Skeletal muscle tissue (tissue), 4 donors: ENCODE results near the gene TGFA. TPM values are rescaled to one million over a fixed set of nuclear protein-coding genes. Genes with fewer than 3 reads are reported as not detected.

Experiments used
- H3K27ac ChIP-seq: one replicate; pipeline ENCODE4 v1.7.0; 2013; ENCODE audit warnings: mild to moderate bottlenecking, low read depth, low read length, inconsistent platforms
- H3K27me3 ChIP-seq, 3 donors: one replicate each; pipeline ENCODE4 v1.7.0; 2013; ENCODE audit warnings: low read length in 3 of 3; ENCODE audit not compliant: control insufficient read depth in 3 of 3, insufficient read depth in 3 of 3
- H3K36me3 ChIP-seq, 3 donors: one replicate each; pipeline ENCODE4 v1.7.0; 2013; ENCODE audit warnings: low read length in 3 of 3; ENCODE audit not compliant: control insufficient read depth in 3 of 3, insufficient read depth in 3 of 3
- H3K4me1 ChIP-seq, 3 donors: one replicate each; pipeline ENCODE4 v1.7.0; 2013; ENCODE audit warnings: low read length in 3 of 3, mild to moderate bottlenecking in 3 of 3; ENCODE audit not compliant: control insufficient read depth in 3 of 3, insufficient read depth in 3 of 3
- H3K4me3 ChIP-seq, 3 donors: one replicate each; pipeline ENCODE4 v1.7.0; 2013; ENCODE audit warnings: low read length in 3 of 3
- H3K9ac ChIP-seq, 3 donors: one replicate each; pipeline ENCODE4 v1.7.0; 2013; ENCODE audit warnings: low read length in 3 of 3, mild to moderate bottlenecking in 3 of 3, moderate library complexity in 2 of 3, low read depth in 1 of 3
- H3K9me3 ChIP-seq, 3 donors: one replicate each; pipeline ENCODE4 v1.7.0; 2013; ENCODE audit warnings: low read length in 3 of 3; ENCODE audit not compliant: control insufficient read depth in 3 of 3
- total RNA-seq: library from RNA; depleted of rRNA; stranded (reverse); fragments of >200 nt; gene quantifications from one replicate; pipeline ENCODE4 v1.2.3, GENCODE V29; 2014
- donor health status: Osteomylitis.

TGFA gene
- total RNA-seq, 1 donor from 2014 or later = under 0.01 TPM

DNA sequence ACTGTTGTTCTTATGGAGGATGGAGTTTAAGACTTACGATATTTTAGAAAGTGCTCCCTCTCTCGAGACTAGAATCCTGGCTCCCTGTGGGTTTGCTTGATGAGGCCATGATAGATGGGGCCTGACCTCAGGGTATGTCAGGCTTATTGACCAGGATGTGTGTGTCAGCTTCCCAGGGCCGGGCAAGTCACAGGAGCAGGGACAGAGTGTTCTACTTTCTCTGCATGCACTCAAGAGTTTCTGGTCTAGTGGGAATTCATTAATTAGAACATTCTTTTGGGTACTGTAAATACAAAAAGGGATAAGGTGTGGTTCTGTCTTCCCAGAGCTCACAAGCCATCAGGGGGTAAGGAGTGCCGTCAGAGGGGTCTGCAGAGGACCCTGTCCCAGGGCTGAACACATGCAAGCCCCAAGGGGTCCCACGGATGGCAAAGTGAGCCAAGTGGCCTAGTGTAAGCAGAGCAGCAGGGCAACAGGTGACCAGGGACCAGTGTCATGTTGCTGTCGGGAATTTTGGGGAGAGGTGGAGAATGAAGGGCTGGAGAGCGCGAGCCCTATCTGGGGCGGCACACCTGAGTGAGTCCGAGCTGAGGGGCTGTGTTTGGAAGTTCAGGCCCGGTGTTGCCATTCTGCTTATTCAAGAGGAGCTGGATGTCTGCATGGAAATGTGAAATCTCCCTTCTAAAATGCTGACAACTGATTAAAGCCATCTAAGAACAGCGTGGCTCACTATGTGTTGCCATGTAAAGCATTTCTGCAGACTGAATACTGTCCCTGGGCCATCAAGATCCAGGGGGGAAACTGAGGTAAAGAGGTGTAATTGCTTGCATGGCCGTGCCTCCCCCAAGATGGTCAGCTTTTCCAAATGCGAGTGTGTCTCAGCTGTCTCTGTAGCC lies 91.4 kb downstream of the TGFA start:
- no peaks in the 10 kb centered on the region for H3K36me3 ChIP-seq
- H3K4me3 ChIP-seq = no peak overlapping the region
- H3K4me1 ChIP-seq = no peaks in the 10 kb centered on the region
- H3K9ac ChIP-seq = no peak overlapping the region
- no peak overlapping the region for H3K27ac ChIP-seq
- H3K27me3 ChIP-seq = peaks cover 5 to 16% (median 9%) of the 10 kb centered on the region in 3 donors
- no peaks in the 10 kb centered on the region for H3K9me3 ChIP-seq

DNA sequence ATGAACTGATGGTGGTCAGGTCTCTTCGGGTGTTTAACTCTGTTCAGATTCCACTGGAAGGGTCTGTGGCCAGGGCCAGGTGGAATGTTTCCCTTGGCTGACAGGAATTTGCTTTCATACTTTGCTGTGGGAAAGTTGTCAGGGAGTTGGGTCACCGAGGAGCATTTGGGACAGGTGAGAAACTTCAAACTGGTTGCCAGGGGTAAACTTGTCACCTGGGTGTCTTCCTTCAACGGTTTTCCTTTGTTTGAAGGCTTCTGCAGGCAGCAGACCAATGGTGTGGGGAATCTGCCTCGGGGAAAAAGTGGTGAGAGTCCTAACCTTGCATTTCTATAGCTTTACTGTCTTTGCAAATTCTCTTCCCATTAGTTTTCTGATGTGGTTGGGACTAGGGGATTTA lies 92.2 kb downstream of the TGFA start:
- H3K4me1 ChIP-seq = no peaks in the 10 kb centered on the region
- H3K4me3 ChIP-seq = no peak overlapping the region
- H3K9ac ChIP-seq = no peak overlapping the region
- H3K27me3 ChIP-seq = peaks cover 5 to 16% (median 9%) of the 10 kb centered on the region in 3 donors
- no peak overlapping the region for H3K27ac ChIP-seq
- no peaks in the 10 kb centered on the region for H3K36me3 ChIP-seq
- no peaks in the 10 kb centered on the region for H3K9me3 ChIP-seq

GRCh38 chr2:70460333-70460732 lies 93.3 kb downstream of the TGFA start:
- Histone ChIP-seq H3K9me3 (no peaks in the 10 kb centered on the region), H3K4me1 (no peaks in the 10 kb centered on the region), H3K27ac (no peak overlapping the region), H3K9ac (no peak overlapping the region), H3K27me3 (peaks cover 9 to 22% (median 14%) of the 10 kb centered on the region in 3 donors), H3K4me3 (no peak overlapping the region), H3K36me3 (no peaks in the 10 kb centered on the region)

- Histone ChIP-seq H3K4me1 (no peaks in the 10 kb centered on the region), H3K27ac (no peak overlapping the region), H3K4me3 (no peak overlapping the region), H3K9ac (no peak overlapping the region), H3K36me3 (no peaks in the 10 kb centered on the region), H3K9me3 (no peaks in the 10 kb centered on the region), H3K27me3 (peaks cover 9 to 22% (median 11%) of the 10 kb centered on the region in 3 donors)
These were observed 95.0 kb downstream of the TGFA start for GRCh38 chr2:70458661-70459060.

DNA sequence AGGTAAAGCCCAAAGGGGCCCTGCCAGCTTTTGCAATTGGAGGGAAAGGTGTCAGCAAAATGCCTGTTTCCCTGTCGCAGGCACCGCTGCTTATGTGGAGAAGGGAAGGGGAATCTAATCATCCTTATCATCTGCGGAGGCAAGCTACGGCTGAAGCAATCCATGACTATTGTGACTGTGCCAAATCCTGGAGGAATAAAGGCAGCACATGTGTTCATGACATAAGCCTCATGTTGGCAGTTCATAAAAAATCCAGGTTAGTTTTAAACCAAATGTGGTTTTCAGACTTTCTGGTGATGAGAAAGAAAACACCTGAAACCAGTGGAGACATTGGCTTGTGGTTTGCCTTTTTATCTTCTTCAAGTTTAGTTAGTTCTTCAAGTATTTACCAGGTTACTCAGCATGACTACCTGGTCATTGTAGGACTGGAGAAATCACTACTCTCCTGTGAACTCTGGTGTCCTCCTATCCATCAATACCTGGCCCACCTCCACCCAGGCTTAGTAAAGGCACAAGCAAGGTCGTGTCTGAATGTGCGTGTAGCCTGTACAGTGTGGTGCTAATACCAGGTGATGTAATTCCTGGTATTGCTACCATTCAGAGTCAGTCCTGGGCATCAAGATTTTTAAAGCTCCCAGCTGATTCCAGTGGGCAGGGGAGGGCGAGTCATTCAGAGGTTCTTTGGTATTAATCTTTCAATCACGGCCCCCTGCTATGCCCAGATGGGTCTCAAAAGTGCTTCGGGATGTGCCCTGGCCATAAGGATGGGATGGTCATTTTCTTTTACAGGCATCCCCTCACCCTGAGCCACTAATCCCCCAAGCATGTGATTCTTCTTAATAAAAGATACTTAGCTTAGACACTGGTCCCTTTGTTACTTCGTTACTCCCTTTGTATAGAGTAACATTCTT lies 96.8 kb downstream of the TGFA start:
- Histone ChIP-seq H3K4me3 (no peak overlapping the region), H3K27ac (no peak overlapping the region), H3K9me3 (no peaks in the 10 kb centered on the region), H3K4me1 (no peaks in the 10 kb centered on the region), H3K27me3 (peaks cover 8 to 15% (median 9%) of the 10 kb centered on the region in 3 donors), H3K36me3 (no peaks in the 10 kb centered on the region), H3K9ac (no peak overlapping the region)

DNA sequence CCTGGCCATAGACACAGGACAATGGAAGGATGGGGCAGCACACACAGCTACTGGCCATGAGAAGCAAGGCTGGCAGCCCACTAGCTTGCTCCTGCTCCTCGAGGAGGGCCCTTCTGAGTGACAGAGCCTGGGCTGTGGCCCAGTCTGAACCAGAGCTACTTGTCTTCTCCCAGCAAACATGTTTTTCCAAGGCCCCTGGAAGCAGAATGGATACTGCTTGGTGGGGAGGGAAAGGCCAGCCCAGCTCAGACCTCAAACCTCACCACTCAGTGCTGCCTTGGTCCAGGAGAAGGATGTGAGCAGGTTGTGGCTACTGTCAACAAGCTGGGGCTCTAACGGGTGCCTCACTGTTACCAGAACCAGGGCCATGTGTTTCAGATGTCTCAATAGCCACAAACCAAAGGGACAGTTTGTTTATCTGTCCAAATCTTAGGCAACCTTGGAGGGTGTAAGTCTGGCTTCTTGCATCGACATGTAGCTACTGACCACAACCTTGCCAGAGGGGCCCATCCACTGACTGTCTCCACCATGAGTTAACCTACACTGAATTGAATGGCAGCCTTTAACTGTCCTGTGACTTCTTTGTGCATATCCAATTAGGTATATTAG lies 98.6 kb downstream of the TGFA start:
- H3K36me3 ChIP-seq = no peaks in the 10 kb centered on the region
- H3K9ac ChIP-seq = no peak overlapping the region
- no peaks in the 10 kb centered on the region for H3K4me1 ChIP-seq
- H3K27ac ChIP-seq = no peak overlapping the region
- peaks cover 3 to 15% (median 8%) of the 10 kb centered on the region in 3 donors for H3K27me3 ChIP-seq
- no peaks in the 10 kb centered on the region for H3K9me3 ChIP-seq
- no peak overlapping the region for H3K4me3 ChIP-seq

- no peak overlapping the region for H3K9ac ChIP-seq
- no peak overlapping the region for H3K4me3 ChIP-seq
- H3K27me3 ChIP-seq = peaks cover 0 to 2% (median 1%) of the 10 kb centered on the region in 3 donors
- no peaks in the 10 kb centered on the region for H3K9me3 ChIP-seq
- no peak overlapping the region for H3K27ac ChIP-seq
- H3K36me3 ChIP-seq = no peaks in the 10 kb centered on the region
- no peaks in the 10 kb centered on the region for H3K4me1 ChIP-seq
These were observed 102.9 kb downstream of the TGFA start for GRCh38 chr2:70450641-70451250.

DNA sequence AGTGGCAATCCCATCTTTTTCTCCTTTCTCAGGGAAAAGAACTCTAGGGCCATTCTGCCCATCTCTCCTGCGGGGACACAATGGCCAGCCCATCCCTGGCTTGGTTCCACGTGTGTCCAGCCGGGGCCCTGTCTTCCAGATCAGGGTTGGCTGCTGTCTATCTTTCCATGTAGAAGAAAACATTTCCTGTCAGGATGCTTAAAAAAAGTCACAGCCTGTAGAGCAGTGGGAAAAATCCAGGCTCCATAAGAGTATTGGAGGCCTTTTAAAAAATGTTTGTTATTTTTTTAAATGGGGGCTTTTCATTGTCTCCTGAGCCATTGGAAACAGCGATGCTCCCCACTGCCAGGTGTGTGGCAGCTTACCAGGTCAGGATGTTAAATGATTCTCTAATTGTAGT lies 105.6 kb downstream of the TGFA start:
- H3K9me3 ChIP-seq = no peaks in the 10 kb centered on the region
- no peaks in the 10 kb centered on the region for H3K36me3 ChIP-seq
- H3K27ac ChIP-seq = no peak overlapping the region
- H3K4me3 ChIP-seq = no peak overlapping the region
- no peaks in the 10 kb centered on the region for H3K4me1 ChIP-seq
- no peak overlapping the region for H3K9ac ChIP-seq
- peaks cover 0 to 2% (median 0%) of the 10 kb centered on the region in 3 donors for H3K27me3 ChIP-seq

- no peak overlapping the region for H3K9ac ChIP-seq
- H3K4me1 ChIP-seq = no peaks in the 10 kb centered on the region
- no peak overlapping the region for H3K27ac ChIP-seq
- H3K27me3 ChIP-seq = peaks cover 0 to 2% (median 0%) of the 10 kb centered on the region in 3 donors
- no peaks in the 10 kb centered on the region for H3K36me3 ChIP-seq
- no peak overlapping the region for H3K4me3 ChIP-seq
- H3K9me3 ChIP-seq = no peaks in the 10 kb centered on the region
These were observed 109.9 kb downstream of the TGFA start for GRCh38 chr2:70443726-70444125.
